Central memory CD4-positive, alpha-beta T cell (primary cell): Measurements from ENCODE around the gene MGAT1.
A peak's percentile ranks its signal among the peaks of the same experiment; 100 is the strongest.

Experiments
- DNase-seq: peaks from one replicate; pipeline ENCODE4 v3.0.0; 2022

MGAT1 gene

GRCh38 chr5:180823940-180824629, 21.5 kb upstream of the MGAT1 start:
- no peak for DNase-seq

- DNase-seq: no peak
Observed at GRCh38 chr5:180823346-180823745, 20.7 kb upstream of the MGAT1 start.

- no peak for DNase-seq
Observed at GRCh38 chr5:180821538-180821937, 18.9 kb upstream of the MGAT1 start.

GRCh38 chr5:180820788-180821321, 18.2 kb upstream of the MGAT1 start:
- no peak for DNase-seq

- no peak for DNase-seq
Observed at GRCh38 chr5:180818677-180819341, 16.2 kb upstream of the MGAT1 start.

- no peak for DNase-seq
Observed at GRCh38 chr5:180817893-180818674, 15.5 kb upstream of the MGAT1 start.

- no peak for DNase-seq
Observed at GRCh38 chr5:180816608-180817534, 14.3 kb upstream of the MGAT1 start.

GRCh38 chr5:180815293-180815917, 12.8 kb upstream of the MGAT1 start:
- no peak for DNase-seq

- DNase-seq: no peak
Observed at GRCh38 chr5:180813420-180813819, 10.8 kb upstream of the MGAT1 start.

GRCh38 chr5:180811623-180812124, 9.1 kb upstream of the MGAT1 start:
- DNase-seq: no peak

- DNase-seq: no peak
Observed at GRCh38 chr5:180810959-180811622, 8.5 kb upstream of the MGAT1 start.

- peak; percentile 97 for DNase-seq
Observed at GRCh38 chr5:180810210-180810958, 7.8 kb upstream of the MGAT1 start.

GRCh38 chr5:180809403-180810209, 7.0 kb upstream of the MGAT1 start:
- peak; percentile 95 for DNase-seq

- no peak for DNase-seq
Observed at GRCh38 chr5:180808461-180809000, 5.9 kb upstream of the MGAT1 start.

GRCh38 chr5:180807654-180808414, 5.2 kb upstream of the MGAT1 start:
- no peak for DNase-seq

GRCh38 chr5:180807046-180807445, 4.4 kb upstream of the MGAT1 start:
- DNase-seq: no peak

GRCh38 chr5:180806351-180807011, 3.9 kb upstream of the MGAT1 start:
- no peak for DNase-seq

- no peak for DNase-seq
Observed at GRCh38 chr5:180804129-180804618, 1.6 kb upstream of the MGAT1 start.
